ENCODE measurements around the gene FJX1. TPM values are rescaled to one million over a fixed set of nuclear protein-coding genes. Genes with fewer than 3 reads are reported as not detected.

Gene FJX1
- total and polyA plus RNA-seq, 2 experiments from 2014 or later = 9.4 to 16.1 TPM

DNA sequence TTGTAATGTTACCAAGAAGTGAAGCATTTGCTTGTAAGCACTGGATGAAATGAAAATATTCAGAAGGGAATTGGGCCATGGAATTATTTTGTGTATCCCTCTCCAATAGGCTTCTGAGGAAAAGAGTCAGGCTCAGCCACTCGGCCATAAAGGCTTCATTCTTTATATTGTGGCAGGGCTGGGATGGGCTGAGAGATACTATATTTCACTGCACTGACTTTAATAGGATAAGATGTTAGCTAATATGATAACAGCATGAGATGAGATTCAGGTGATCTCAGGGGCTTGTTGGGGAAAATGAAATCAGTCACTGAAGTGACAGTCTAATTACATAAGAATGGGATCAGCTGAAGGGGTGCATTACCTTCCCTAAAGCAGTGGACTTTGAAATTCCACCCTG lies 37.0 kb downstream of the FJX1 start:
- Histone ChIP-seq H2AFZ (no peak overlapping the region), H3K27ac (ENCODE audit: low read depth) (no peak overlapping the region), H3K79me2 (replicated peaks; ENCODE audit: insufficient read depth) (no peaks in the 10 kb centered on the region), H3K27me3 (ENCODE audit: insufficient read depth) (peaks cover 69% of the 10 kb centered on the region), H3K4me3 (no peak overlapping the region), H3F3A (replicated peaks; ENCODE audit: low read depth) (no peaks in the 10 kb centered on the region), H3K9me2 (ENCODE audit: insufficient read depth) (no peaks in the 10 kb centered on the region; the same call in 1 of the 2 replicates), H4K20me1 (replicated peaks; ENCODE audit: insufficient read depth) (no peaks in the 10 kb centered on the region), H3K36me3 (ENCODE audit: insufficient read depth) (no peaks in the 10 kb centered on the region), H3K4me1 (ENCODE audit: insufficient read depth) (peaks cover 17% of the 10 kb centered on the region), H3K4me2 (peak overlapping the region; percentile 60)
- ATAC-seq (peak; percentile 32; the same call in 1 of the 3 replicates), DNase-seq (ENCODE audit: low spot score) (no peak)
- Mint-ChIP-seq H3K36me3 (ENCODE audit: low read depth) (no peaks in the 10 kb centered on the region), H3K27ac (no peak overlapping the region), H3K4me1 (peaks cover 26% of the 10 kb centered on the region), H3K27me3 (ENCODE audit: insufficient read depth, low read depth, poor library complexity) (peaks cover 15% of the 10 kb centered on the region), H3K9me3 (no peaks in the 10 kb centered on the region), H3K4me3 (0 out of 3 replicates have a peak overlapping the region, but pooled peaks have one; percentile 24)
- no peak for TF ChIP-seq POLR2AphosphoS5 (IDR thresholded peaks at IDR 0.05; ENCODE audit: low read depth)
- no peak for TF ChIP-seq ZNF114 (CRISPR knock-in tag; IDR thresholded peaks at IDR 0.05)
- TF ChIP-seq, protein P1, sequence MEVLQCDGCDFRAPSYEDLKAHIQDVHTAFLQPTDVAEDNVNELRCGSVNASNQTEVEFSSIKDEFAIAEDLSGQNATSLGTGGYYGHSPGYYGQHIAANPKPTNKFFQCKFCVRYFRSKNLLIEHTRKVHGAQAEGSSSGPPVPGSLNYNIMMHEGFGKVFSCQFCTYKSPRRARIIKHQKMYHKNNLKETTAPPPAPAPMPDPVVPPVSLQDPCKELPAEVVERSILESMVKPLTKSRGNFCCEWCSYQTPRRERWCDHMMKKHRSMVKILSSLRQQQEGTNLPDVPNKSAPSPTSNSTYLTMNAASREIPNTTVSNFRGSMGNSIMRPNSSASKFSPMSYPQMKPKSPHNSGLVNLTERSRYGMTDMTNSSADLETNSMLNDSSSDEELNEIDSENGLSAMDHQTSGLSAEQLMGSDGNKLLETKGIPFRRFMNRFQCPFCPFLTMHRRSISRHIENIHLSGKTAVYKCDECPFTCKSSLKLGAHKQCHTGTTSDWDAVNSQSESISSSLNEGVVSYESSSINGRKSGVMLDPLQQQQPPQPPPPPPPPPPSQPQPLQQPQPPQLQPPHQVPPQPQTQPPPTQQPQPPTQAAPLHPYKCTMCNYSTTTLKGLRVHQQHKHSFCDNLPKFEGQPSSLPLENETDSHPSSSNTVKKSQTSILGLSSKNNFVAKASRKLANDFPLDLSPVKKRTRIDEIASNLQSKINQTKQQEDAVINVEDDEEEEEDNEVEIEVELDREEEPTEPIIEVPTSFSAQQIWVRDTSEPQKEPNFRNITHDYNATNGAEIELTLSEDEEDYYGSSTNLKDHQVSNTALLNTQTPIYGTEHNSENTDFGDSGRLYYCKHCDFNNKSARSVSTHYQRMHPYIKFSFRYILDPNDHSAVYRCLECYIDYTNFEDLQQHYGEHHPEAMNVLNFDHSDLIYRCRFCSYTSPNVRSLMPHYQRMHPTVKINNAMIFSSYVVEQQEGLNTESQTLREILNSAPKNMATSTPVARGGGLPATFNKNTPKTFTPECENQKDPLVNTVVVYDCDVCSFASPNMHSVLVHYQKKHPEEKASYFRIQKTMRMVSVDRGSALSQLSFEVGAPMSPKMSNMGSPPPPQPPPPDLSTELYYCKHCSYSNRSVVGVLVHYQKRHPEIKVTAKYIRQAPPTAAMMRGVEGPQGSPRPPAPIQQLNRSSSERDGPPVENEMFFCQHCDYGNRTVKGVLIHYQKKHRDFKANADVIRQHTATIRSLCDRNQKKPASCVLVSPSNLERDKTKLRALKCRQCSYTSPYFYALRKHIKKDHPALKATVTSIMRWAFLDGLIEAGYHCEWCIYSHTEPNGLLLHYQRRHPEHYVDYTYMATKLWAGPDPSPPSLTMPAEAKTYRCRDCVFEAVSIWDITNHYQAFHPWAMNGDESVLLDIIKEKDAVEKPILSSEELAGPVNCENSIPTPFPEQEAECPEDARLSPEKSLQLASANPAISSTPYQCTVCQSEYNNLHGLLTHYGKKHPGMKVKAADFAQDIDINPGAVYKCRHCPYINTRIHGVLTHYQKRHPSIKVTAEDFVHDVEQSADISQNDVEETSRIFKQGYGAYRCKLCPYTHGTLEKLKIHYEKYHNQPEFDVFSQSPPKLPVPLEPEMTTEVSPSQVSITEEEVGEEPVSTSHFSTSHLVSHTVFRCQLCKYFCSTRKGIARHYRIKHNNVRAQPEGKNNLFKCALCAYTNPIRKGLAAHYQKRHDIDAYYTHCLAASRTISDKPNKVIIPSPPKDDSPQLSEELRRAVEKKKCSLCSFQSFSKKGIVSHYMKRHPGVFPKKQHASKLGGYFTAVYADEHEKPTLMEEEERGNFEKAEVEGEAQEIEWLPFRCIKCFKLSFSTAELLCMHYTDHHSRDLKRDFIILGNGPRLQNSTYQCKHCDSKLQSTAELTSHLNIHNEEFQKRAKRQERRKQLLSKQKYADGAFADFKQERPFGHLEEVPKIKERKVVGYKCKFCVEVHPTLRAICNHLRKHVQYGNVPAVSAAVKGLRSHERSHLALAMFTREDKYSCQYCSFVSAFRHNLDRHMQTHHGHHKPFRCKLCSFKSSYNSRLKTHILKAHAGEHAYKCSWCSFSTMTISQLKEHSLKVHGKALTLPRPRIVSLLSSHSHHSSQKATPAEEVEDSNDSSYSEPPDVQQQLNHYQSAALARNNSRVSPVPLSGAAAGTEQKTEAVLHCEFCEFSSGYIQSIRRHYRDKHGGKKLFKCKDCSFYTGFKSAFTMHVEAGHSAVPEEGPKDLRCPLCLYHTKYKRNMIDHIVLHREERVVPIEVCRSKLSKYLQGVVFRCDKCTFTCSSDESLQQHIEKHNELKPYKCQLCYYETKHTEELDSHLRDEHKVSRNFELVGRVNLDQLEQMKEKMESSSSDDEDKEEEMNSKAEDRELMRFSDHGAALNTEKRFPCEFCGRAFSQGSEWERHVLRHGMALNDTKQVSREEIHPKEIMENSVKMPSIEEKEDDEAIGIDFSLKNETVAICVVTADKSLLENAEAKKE (CRISPR knock-in tag; IDR thresholded peaks at IDR 0.05) = no peak
- TF ChIP-seq EZH2 (IDR thresholded peaks at IDR 0.05; ENCODE audit: low read depth, unreplicated experiment) = no peak
- no peak for TF ChIP-seq ZNF331 (CRISPR knock-in tag; IDR thresholded peaks at IDR 0.05; ENCODE audit: low read depth)
- TF ChIP-seq, protein P2, sequence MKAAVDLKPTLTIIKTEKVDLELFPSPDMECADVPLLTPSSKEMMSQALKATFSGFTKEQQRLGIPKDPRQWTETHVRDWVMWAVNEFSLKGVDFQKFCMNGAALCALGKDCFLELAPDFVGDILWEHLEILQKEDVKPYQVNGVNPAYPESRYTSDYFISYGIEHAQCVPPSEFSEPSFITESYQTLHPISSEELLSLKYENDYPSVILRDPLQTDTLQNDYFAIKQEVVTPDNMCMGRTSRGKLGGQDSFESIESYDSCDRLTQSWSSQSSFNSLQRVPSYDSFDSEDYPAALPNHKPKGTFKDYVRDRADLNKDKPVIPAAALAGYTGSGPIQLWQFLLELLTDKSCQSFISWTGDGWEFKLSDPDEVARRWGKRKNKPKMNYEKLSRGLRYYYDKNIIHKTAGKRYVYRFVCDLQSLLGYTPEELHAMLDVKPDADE (IDR thresholded peaks at IDR 0.05) = no peak
- TF ChIP-seq, protein P3, sequence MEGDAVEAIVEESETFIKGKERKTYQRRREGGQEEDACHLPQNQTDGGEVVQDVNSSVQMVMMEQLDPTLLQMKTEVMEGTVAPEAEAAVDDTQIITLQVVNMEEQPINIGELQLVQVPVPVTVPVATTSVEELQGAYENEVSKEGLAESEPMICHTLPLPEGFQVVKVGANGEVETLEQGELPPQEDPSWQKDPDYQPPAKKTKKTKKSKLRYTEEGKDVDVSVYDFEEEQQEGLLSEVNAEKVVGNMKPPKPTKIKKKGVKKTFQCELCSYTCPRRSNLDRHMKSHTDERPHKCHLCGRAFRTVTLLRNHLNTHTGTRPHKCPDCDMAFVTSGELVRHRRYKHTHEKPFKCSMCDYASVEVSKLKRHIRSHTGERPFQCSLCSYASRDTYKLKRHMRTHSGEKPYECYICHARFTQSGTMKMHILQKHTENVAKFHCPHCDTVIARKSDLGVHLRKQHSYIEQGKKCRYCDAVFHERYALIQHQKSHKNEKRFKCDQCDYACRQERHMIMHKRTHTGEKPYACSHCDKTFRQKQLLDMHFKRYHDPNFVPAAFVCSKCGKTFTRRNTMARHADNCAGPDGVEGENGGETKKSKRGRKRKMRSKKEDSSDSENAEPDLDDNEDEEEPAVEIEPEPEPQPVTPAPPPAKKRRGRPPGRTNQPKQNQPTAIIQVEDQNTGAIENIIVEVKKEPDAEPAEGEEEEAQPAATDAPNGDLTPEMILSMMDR (conservative IDR thresholded peaks at IDR 0.05; ENCODE audit: low read depth in 2 of 2) = no peak
- TF ChIP-seq JUNB (IDR thresholded peaks at IDR 0.05; ENCODE audit: unreplicated experiment) = no peak
- no peak for TF ChIP-seq NANOG (IDR thresholded peaks at IDR 0.05; ENCODE audit: borderline replicate concordance)
- TF ChIP-seq CREB1 (CRISPR knock-in tag; IDR thresholded peaks at IDR 0.05; ENCODE audit: low read depth) = no peak

Measured in GM23338 (cell line).